ENCODE results near the gene CD2BP2. TPM values are rescaled to one million over a fixed set of nuclear protein-coding genes. Genes with fewer than 3 reads are reported as not detected.
A peak's percentile ranks its signal among the peaks of the same experiment; 100 is the strongest.

Gene CD2BP2
- total RNA-seq, 1 experiment from 2014 or later, result 48.4 TPM

DNA sequence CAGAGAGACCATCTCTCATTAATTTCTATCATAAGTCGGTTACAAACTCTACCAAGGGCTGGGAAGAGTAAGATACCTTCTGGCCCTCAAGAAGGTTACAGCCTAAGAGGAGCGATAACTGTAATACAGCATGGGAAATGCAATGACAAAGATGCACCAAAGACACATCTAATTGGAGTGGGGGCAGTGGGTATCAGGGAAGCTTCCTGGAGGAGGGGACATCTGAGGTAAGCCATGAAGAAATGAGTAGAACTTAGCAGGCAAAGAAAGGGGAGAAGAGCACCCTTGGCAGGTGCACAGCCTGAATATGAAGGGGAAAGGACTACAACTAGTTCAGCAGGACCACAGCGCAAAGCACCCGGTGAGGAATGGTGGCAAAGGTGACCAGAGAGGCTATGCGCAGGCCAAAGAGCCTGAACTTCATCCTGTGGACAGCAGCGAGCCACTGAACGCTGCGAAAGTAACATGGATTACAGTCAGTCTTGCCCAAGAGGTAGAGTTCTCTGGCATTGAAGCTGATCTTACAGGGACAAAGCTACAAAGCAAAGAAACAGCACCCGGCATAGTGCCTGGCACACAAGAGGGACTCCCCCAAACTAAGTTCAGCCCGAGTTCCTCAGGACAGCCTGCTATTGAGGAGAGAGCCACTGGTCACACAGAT is 12.4 kb upstream of the CD2BP2 start:
- Mint-ChIP-seq H3K4me3 (ENCODE audit: unreplicated experiment) (peak overlapping the region; percentile 78), H3K4me1 (ENCODE audit: insufficient read depth, unreplicated experiment) (peaks cover 51% of the 10 kb centered on the region), H3K36me3 (ENCODE audit: insufficient read depth, unreplicated experiment) (peaks cover 25% of the 10 kb centered on the region), H3K9me3 (ENCODE audit: unreplicated experiment) (no peaks in the 10 kb centered on the region), H3K27ac (ENCODE audit: low read depth, unreplicated experiment) (peak overlapping the region; percentile 72), H3K27me3 (ENCODE audit: insufficient read depth, unreplicated experiment) (no peaks in the 10 kb centered on the region)
- CTCF ChIA-PET, result interaction anchor here (1.0 to 1.3 kb wide), 2 partner anchors 15 to 42 kb away, joined by 3 to 5 read pairs; partner anchors contain the start of gene SEPTIN1
- no TSS peak for BruUV-seq (replicated peaks)
- TF ChIP-seq, protein P1, sequence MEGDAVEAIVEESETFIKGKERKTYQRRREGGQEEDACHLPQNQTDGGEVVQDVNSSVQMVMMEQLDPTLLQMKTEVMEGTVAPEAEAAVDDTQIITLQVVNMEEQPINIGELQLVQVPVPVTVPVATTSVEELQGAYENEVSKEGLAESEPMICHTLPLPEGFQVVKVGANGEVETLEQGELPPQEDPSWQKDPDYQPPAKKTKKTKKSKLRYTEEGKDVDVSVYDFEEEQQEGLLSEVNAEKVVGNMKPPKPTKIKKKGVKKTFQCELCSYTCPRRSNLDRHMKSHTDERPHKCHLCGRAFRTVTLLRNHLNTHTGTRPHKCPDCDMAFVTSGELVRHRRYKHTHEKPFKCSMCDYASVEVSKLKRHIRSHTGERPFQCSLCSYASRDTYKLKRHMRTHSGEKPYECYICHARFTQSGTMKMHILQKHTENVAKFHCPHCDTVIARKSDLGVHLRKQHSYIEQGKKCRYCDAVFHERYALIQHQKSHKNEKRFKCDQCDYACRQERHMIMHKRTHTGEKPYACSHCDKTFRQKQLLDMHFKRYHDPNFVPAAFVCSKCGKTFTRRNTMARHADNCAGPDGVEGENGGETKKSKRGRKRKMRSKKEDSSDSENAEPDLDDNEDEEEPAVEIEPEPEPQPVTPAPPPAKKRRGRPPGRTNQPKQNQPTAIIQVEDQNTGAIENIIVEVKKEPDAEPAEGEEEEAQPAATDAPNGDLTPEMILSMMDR (IDR thresholded peaks at IDR 0.05; ENCODE audit: unreplicated experiment), result no peak
- POLR2A ChIA-PET, result interaction anchor here (0.6 to 9.6 kb wide), 5 partner anchors 11 to 242 kb away, joined by 3 to 132 read pairs (median 6); partner anchors contain the start of gene CD2BP2
- no peak for DNase-seq (ENCODE audit: unreplicated experiment)
- intact Hi-C loops (cut with micrococcal nuclease), result loop anchor here (2.0 kb wide), 1 partner anchor 41 kb away; no protein-coding TSS in a partner anchor

DNA sequence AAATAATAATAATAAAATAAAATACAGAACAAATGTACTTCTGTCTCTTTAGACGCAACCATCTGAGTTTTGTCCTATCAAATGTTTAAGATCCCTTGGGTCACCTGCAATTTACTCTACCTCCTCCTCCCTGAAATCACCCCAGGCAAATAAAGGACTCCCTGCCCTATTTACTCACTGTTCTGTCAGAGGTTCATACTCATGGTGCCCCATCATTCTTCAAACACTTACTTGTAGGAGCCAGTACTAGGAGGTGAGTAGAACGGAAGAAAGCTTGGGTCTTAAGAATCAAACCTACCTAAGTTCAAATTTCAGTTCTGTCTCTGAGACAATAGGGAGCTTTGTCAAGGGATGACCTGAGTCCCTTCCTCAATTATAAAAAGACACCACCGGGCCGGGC is 11.4 kb upstream of the CD2BP2 start:
- Mint-ChIP-seq H3K27ac (ENCODE audit: low read depth, unreplicated experiment) (peak overlapping the region; percentile 72), H3K9me3 (ENCODE audit: unreplicated experiment) (no peaks in the 10 kb centered on the region), H3K4me3 (ENCODE audit: unreplicated experiment) (peak overlapping the region; percentile 78), H3K4me1 (ENCODE audit: insufficient read depth, unreplicated experiment) (peaks cover 44% of the 10 kb centered on the region), H3K36me3 (ENCODE audit: insufficient read depth, unreplicated experiment) (peaks cover 29% of the 10 kb centered on the region), H3K27me3 (ENCODE audit: insufficient read depth, unreplicated experiment) (no peaks in the 10 kb centered on the region)
- intact Hi-C loops (cut with micrococcal nuclease), result no loop called here
- TF ChIP-seq, protein P1 (IDR thresholded peaks at IDR 0.05; ENCODE audit: unreplicated experiment), result no peak
- no peak for DNase-seq (ENCODE audit: unreplicated experiment)
- no TSS peak for BruUV-seq (replicated peaks)
- ChIA-PET CTCF (interaction anchor here (0.7 to 1.3 kb wide), 4 partner anchors 12 to 43 kb away, joined by 3 to 5 read pairs (median 4); partner anchors contain the start of gene SEPTIN1), POLR2A (interaction anchor here (0.6 to 9.6 kb wide), 6 partner anchors 10 to 1030 kb away, joined by 3 to 132 read pairs (median 4); partner anchors contain the start of gene CD2BP2)

DNA sequence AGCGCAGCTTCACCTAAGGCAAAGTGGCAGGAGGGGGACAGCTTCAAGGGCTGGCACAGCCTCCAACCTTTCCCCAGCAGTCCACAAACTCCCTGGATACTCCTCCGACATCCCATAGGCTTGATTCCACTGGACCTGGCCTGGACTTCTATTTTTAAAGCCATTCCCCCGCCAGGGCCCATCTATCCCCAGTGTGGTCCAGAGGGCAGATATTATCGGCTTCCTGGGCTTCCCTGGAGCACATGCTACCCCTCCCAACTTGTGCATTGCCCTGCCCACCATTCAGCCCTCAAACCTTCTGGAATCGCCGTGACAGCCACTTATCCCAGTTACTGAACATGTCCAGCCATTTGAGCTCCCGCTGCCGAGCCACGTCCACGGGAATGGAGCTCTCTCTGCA is 10.1 kb upstream of the CD2BP2 start:
- Mint-ChIP-seq H3K9me3 (ENCODE audit: unreplicated experiment) (no peaks in the 10 kb centered on the region), H3K27me3 (ENCODE audit: insufficient read depth, unreplicated experiment) (no peaks in the 10 kb centered on the region), H3K27ac (ENCODE audit: low read depth, unreplicated experiment) (no peak overlapping the region), H3K36me3 (ENCODE audit: insufficient read depth, unreplicated experiment) (peaks cover 39% of the 10 kb centered on the region), H3K4me1 (ENCODE audit: insufficient read depth, unreplicated experiment) (peaks cover 38% of the 10 kb centered on the region), H3K4me3 (ENCODE audit: unreplicated experiment) (no peak overlapping the region)
- CTCF ChIA-PET, result interaction anchor here (0.7 to 1.3 kb wide), 5 partner anchors 8 to 278 kb away, joined by 3 to 5 read pairs (median 3); partner anchors contain the start of gene CD2BP2
- DNase-seq (ENCODE audit: unreplicated experiment), result no peak
- TF ChIP-seq, protein P1 (IDR thresholded peaks at IDR 0.05; ENCODE audit: unreplicated experiment), result no peak
- intact Hi-C loops (cut with micrococcal nuclease), result no loop called here
- BruUV-seq (replicated peaks), result no TSS peak
- POLR2A ChIA-PET, result interaction anchor here (1.1 to 9.6 kb wide), 2 partner anchors 8 to 13 kb away, joined by 7 to 132 read pairs; partner anchors contain the start of gene CD2BP2

DNA sequence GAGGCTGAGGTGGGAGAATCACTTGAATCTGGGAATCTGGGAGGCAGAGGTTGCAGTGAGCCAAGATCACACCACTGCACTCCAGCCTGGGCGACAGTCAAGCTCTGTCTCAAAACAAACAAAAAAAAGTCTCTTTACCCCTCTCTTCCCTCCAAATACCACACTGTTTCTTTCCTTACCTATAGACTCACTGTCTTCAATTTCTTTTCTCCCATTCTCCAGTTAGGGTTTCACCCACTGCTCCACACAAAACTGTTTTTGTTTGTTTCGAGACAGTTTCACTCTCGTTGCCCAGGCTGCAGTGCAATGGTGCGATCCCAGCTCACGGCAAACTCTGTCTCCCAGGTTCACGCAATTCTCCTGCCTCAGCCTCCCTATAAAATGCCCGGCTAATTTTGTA is 6.1 kb upstream of the CD2BP2 start:
- CTCF ChIA-PET, result interaction anchor here (0.6 to 1.1 kb wide), 2 partner anchors 11 to 269 kb away, joined by 4 to 5 read pairs; partner anchors contain the start of gene TBX6
- Mint-ChIP-seq H3K36me3 (ENCODE audit: insufficient read depth, unreplicated experiment) (peaks cover 54% of the 10 kb centered on the region), H3K4me1 (ENCODE audit: insufficient read depth, unreplicated experiment) (peaks cover 16% of the 10 kb centered on the region), H3K4me3 (ENCODE audit: unreplicated experiment) (no peak overlapping the region), H3K27ac (ENCODE audit: low read depth, unreplicated experiment) (no peak overlapping the region), H3K9me3 (ENCODE audit: unreplicated experiment) (no peaks in the 10 kb centered on the region), H3K27me3 (ENCODE audit: insufficient read depth, unreplicated experiment) (no peaks in the 10 kb centered on the region)
- POLR2A ChIA-PET, result no interaction called here
- BruUV-seq (replicated peaks), result no TSS peak
- TF ChIP-seq, protein P1 (IDR thresholded peaks at IDR 0.05; ENCODE audit: unreplicated experiment), result no peak
- DNase-seq (ENCODE audit: unreplicated experiment), result no peak
- intact Hi-C loops (cut with micrococcal nuclease), result no loop called here

Data from MCF 10A (cell line).